Measurements from ENCODE around the gene ELOA.
"Not testable (repeated sequence)": the region's sequence is repeated elsewhere in the genome, so short reads cannot be mapped to it uniquely, and the experiment has no call there.

ELOA gene

GRCh38 chr1:23743287-23744152 lies at the start of gene ELOA:
TSS of gene ELOA (plus strand) at chr1:23743471. CDS start at chr1:23743504, 33 bp downstream.
- DNase-seq (ENCODE audit: low read depth, low spot score) = peak; percentile 37

DNA sequence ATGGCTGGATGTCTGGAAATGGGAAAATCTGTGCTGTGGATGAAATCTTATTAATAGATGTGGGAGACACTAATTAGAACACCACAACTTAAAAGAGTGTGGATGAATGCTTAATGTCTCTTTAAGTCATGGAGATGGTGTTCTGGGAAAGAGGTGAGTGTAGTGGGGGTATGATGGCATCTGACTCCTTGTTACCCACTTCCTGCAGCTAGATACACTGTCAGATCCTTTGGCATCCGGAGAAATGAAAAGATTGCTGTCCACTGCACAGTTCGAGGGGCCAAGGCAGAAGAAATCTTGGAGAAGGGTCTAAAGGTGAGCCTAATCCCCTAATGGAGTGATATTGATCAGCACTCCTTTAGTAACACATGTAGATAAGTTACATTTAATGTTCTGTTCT lies 49.7 kb upstream of the ELOA start:
- DNase-seq (ENCODE audit: low read depth, low spot score) = no peak

DNA sequence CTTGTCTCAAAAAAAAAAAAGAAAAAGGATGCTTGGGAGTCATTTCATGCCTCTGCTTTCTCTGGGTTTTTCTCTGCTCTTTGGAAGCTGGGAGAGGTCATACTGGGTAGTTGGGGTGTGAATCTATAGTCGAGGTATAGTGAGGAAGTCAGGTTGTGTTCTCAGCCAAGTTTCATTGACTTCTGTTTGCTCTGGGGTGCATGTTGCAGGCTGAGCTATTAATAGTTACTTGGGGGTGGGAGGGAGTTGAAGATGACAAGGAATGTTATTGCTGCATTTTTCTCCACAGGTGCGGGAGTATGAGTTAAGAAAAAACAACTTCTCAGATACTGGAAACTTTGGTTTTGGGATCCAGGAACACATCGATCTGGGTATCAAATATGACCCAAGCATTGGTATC lies 48.9 kb upstream of the ELOA start:
- DNase-seq (ENCODE audit: low read depth, low spot score) = no peak

DNA sequence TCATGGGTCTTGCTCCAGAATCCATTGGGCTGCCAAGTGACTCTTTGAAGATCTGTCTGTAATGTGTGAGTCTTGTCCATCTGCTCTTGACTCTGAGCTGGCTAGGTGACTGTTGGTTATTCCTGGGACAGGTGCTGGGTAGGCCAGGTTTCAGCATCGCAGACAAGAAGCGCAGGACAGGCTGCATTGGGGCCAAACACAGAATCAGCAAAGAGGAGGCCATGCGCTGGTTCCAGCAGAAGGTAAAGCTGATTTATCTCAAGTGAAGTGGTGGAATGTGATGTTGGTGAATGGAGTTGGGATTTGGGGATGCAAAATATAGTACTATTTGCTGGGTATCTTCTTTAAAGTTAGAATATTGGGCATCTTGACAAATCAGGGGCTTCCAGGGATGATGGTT lies 47.6 kb upstream of the ELOA start:
- no peak for DNase-seq (ENCODE audit: low read depth, low spot score)

- DNase-seq (ENCODE audit: low read depth, low spot score) = no peak
Measured at GRCh38 chr1:23696335-23696989, 46.8 kb upstream of the ELOA start.

DNA sequence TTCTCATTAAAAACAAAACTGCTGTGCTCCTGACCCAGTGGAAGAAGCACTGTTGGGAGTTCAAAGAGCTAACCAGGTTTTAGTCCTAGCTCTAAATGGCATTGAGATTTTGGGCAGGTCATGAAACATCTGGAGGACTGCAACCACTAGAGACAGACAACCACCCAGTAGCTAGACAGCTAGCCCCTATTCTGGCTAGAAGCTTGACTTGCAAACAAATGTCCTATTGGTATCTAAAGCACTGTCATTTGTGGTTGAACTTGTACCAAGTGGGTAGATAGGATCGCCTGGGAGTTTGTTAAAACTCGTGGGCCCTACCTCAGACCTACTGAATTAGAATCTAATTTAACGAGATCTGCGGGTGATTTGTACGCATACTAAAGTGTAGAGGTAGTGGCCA lies 44.8 kb upstream of the ELOA start:
- DNase-seq (ENCODE audit: low read depth, low spot score) = no peak

- no peak for DNase-seq (ENCODE audit: low read depth, low spot score)
Measured at GRCh38 chr1:23699280-23700179, 43.7 kb upstream of the ELOA start.

DNA sequence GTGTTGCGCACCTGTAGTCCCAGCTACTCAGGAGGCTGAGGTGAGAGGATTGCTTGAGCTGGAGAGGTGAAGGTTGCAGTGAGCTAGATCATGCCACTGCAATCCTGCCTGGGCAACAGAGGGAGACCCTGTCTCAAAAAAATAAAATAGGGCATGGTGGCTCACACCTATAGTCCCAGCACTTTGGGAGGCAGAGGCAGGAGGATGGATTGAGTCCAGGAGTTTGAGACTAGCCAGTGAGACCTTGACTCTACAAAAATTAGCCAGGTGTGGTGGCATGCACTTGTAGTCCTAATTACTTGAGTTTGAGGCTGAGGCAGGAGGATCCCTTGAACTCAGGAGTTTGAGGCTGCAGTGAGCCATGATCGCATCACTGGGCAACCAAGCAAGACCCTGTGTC lies 42.0 kb upstream of the ELOA start:
- DNase-seq (ENCODE audit: low read depth, low spot score) = no peak

GRCh38 chr1:23701996-23702395 lies 41.3 kb upstream of the ELOA start:
- DNase-seq (ENCODE audit: low read depth, low spot score) = no peak

DNA sequence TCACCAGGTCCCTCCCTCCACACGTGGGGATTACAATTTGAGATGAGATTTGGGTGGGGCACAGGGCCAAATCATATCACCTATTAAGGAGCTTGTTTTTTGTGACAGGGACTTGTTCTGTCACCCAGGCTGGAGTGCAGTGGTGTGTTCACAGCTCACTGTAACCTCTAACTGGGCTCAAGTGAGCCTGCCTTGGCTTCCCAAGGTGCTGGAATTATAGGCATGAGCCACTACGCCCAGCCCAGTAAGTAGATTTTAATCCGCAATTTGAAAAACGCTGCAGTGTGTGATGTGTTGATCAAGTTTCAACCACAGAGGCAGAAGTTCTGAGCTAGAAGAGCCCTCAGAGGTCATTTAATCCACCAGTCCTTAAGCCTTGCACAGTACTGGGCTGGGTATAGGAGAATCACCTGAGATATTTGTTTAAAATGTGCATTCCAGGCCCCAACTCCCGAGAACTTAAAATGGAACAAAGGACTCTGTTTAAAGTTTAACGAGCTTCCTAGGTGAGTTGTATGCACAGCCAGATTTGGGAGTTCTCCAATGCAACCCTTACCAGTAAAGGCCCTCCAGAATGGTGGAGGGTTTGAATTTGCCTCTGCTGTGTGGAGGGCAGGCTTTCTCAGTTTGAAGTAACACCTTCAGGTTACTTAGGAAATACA lies 38.3 kb upstream of the ELOA start:
- DNase-seq (ENCODE audit: low read depth, low spot score) = no peak

DNA sequence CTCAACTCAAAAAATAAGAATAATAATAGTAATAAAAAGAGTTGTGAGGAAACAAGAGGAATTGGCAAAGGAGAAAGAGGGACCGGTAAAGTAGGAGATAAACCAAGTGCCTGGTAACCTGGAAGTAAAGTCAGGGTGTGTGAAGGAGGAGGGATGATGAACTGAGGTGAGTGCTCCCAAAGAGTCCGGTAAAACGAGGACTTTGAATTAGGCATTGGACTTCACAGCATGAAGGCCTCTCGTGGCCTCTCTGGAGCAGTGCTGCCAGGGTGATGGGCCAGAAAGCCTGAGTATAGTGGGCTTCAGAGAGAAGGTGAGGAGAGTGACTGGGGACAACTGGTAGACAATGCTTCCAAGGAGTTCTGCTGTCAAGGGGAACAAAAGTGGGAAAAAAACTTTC lies 34.0 kb upstream of the ELOA start:
- no peak for DNase-seq (ENCODE audit: low read depth, low spot score)

DNA sequence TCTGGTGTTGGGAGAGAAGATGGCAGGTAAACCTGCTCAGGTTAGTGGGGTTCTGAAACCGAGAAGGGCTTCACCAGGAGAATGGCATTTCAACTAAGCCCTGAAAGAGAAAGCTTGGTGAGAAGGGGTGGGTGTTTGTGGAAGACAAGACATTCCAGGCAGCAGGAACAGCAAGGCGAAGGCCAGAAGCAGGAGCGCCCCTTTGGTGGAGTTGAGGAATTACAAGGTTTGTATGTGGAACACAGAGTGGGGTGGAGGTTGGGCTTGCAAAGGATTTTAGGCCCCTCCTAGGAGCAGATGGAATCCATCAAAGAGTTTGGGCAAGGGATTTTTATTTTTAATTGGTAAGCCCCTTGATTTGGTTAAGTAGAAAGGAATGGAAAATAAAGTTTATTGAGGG lies 24.8 kb upstream of the ELOA start:
- no peak for DNase-seq (ENCODE audit: low read depth, low spot score)

DNA sequence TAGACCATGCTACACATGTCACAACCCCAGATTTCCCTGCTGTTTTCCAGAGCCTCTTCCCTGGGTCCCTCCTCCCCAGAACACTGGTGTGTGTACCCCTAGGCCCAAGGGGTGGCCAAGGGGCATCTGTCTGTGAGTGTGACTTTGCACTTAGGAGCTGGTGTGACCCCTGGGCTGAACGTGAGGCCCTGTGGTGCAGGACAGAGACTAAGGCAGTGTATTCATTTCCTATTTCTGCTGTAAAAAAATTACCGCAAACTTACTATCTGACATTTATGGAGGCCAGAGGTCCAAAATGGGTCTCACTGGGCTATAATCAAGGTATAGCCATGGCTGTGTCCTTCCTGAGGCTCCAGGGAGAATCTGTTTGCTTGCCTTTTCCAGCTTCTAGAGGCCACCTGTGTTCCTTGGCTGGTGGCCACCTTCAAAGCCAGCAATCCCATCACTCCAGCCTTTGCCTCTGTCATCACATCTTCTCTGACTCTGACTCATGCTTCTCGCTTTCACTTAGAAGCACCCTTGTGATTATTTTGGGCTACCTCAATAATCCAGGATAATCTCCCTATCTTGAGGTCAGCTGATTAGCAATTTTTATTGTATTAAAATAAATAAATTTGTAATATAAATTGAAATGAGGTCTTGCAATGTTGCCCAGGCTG lies 24.0 kb upstream of the ELOA start:
- DNase-seq (ENCODE audit: low read depth, low spot score) = no peak

GRCh38 chr1:23720256-23720995 lies 22.8 kb upstream of the ELOA start:
- DNase-seq (ENCODE audit: low read depth, low spot score) = no peak

DNA sequence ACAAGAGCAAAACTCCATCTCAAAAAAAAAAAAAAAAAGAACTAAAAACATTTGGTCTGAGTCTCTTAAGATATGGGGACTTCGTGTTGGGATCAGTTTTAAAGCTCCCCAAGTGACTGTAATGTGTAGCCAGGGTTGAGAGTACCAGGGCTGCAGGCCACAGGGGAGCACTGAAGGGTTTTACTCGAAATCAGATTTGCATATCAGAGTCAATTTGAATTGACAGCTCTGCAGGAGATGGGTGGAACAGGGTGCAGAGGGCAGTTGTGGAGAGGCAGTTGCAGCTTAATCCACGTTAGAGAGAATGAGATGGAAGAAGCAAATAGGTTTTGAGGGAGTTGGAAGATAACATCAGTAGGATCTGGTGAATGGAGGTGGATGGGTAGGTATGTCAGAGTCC lies 20.6 kb upstream of the ELOA start:
- no peak for DNase-seq (ENCODE audit: low read depth, low spot score)

DNA sequence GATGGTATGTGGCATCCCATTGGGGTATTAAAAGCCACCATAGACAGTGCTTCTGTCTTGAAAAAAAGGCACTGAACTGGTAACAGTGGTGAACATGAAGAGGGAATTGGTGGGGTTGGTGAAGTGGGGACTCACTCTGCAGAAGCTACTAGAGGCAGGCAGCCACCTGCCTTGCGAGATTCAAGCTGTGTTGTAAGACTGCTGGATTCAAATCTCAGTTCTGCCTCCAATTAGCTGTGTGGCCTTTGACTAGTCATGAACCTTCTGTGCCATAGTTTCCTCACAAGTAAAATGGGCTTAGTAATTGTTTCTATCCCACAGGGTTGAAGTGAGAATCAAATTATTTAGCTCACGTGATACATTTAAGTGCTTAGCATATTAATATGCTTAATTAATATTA lies 16.6 kb upstream of the ELOA start:
- DNase-seq (ENCODE audit: low read depth, low spot score) = no peak

- DNase-seq (ENCODE audit: low read depth, low spot score) = no peak
Measured at GRCh38 chr1:23727362-23727811, 15.9 kb upstream of the ELOA start.

DNA sequence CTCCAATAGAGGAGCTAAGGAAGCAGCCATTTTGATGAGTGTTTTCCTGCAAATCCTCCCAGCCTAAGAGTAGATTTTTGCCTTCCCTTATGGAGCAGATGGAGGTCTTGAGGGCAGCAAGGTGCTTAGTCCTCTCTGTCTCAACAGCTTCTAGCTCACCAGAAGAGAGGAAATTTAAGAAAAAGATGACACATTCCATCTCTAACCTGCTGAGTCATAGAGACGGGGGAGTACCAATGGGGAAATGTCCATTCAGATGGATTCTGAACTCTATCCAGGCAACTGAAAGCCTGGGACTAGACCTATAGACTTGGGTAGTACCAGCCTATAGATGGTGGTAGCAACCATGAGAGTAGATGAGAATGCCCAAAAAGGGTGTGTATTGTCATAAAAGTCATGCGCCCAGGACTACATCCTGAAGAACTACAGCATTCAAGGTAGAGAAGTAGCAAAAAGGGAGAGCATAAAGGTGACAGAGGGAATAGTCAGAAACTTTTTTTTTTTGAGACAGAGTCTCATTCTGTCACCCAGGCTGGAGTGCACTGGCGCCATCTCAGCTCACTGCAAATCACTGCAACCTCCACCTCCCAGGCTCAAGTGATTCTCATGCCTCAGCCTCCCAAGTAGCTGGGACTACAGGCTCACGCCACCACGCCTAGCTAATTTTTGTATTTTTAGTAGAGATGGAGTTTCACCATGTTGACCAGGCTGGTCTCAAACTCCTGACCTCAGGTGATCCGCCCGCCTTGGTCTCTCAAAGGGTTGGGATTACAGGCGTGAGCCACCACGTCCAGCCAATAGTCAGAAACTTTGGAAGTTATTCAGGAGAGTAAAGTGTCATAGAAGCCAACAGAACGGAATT lies 10.7 kb upstream of the ELOA start:
- no peak for DNase-seq (ENCODE audit: low read depth, low spot score)

DNA sequence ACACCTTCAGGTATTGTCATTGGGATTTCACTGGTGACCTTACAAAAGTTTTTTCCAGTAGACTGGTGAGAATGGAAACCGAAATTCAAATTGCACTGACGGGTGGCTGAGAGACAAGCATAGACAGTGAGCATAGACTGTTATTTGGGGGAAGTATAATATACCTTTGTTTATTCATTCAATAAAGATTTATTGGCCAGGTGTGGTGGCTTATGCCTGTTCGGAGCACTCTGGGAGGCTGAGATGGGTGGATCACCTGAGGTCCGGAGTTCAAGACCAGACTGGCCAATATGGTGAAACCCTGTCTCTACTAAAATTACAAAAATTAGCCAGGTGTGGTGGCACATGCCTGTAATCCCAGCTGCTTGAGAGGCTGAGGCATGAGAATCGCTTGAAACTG lies 10.0 kb upstream of the ELOA start:
- not testable (repeated sequence) for DNase-seq (ENCODE audit: low read depth, low spot score)

Measured in activated naive CD8-positive, alpha-beta T cell treated with anti-CD3 and anti-CD28 coated beads, Interleukin-2, amount 50 U/mL, for 16 hours (primary cell).